GM15510 (cell line): ENCODE measurements around the gene PDE11A.

ENCODE experiments used
- POLR2A ChIP-seq: IDR thresholded peaks from 3 replicates; pipeline ENCODE4 v1.6.1; 2011; ENCODE audit warnings: borderline replicate concordance; ENCODE audit not compliant: insufficient read length; ENCODE audit errors: extremely low read depth

Gene PDE11A

GRCh38 chr2:177727577-177728398 is 344.8 kb downstream of the PDE11A start:
- no peak for TF ChIP-seq POLR2A

- no peak for TF ChIP-seq POLR2A
Observed at GRCh38 chr2:177726931-177727348, 345.6 kb downstream of the PDE11A start.

- no peak for TF ChIP-seq POLR2A
Observed at GRCh38 chr2:177724398-177725287, 347.9 kb downstream of the PDE11A start.

GRCh38 chr2:177723235-177723634 is 349.3 kb downstream of the PDE11A start:
- no peak for TF ChIP-seq POLR2A

- TF ChIP-seq POLR2A: no peak
Observed at GRCh38 chr2:177721818-177722567, 350.6 kb downstream of the PDE11A start.

- no peak for TF ChIP-seq POLR2A
Observed at GRCh38 chr2:177721087-177721486, 351.5 kb downstream of the PDE11A start.

GRCh38 chr2:177717831-177718618 is 354.6 kb downstream of the PDE11A start:
- TF ChIP-seq POLR2A: no peak

- TF ChIP-seq POLR2A: no peak
Observed at GRCh38 chr2:177716484-177716883, 356.1 kb downstream of the PDE11A start.

GRCh38 chr2:177715771-177716170 is 356.8 kb downstream of the PDE11A start:
- TF ChIP-seq POLR2A: no peak

- no peak for TF ChIP-seq POLR2A
Observed at GRCh38 chr2:177714704-177715103, 357.9 kb downstream of the PDE11A start.

GRCh38 chr2:177712462-177712861 is 360.1 kb downstream of the PDE11A start:
- TF ChIP-seq POLR2A: no peak

- no peak for TF ChIP-seq POLR2A
Observed at GRCh38 chr2:177711483-177712265, 360.9 kb downstream of the PDE11A start.

- TF ChIP-seq POLR2A: no peak
Observed at GRCh38 chr2:177710889-177711288, 361.7 kb downstream of the PDE11A start.
